Naive B cell (primary cell): ENCODE results near the gene SSX2IP. TPM values are rescaled to one million over a fixed set of nuclear protein-coding genes. Genes with fewer than 3 reads are reported as not detected.
"Not testable (repeated sequence)": the region's sequence is repeated elsewhere in the genome, so short reads cannot be mapped to it uniquely, and the experiment has no call there.

ENCODE experiments used
- ATAC-seq, 2 donors: fragments of 150-1000 bp; cut with Tn5 transposase; 2 replicates each; pipeline ENCODE4 v1.10.0; 2021; ENCODE audit warnings: low read depth in 2 of 2, mild to moderate bottlenecking in 2 of 2, moderate library complexity in 2 of 2
- DNase-seq: peaks from one replicate; pipeline ENCODE4 v3.0.0; 2022
- H3K27ac Mint-ChIP-seq, 6 donors: one replicate each; pipeline ENCODE4 v1.8.0; 2020 to 2022; ENCODE audit warnings: mild to moderate bottlenecking in 6 of 6, mixed read lengths in 6 of 6, moderate library complexity in 5 of 6, inconsistent platforms in 2 of 6
- H3K27me3 Mint-ChIP-seq, 3 donors: one replicate each; pipeline ENCODE4 v1.8.0; 2021 to 2022; ENCODE audit warnings: mixed read lengths in 3 of 3, mild to moderate bottlenecking in 1 of 3
- H3K36me3 Mint-ChIP-seq, 2 donors: one replicate each; pipeline ENCODE4 v1.8.0; 2020 to 2022; ENCODE audit warnings: mixed read lengths in 2 of 2, inconsistent platforms in 1 of 2, mild to moderate bottlenecking in 1 of 2
- H3K4me1 Mint-ChIP-seq, 3 donors: one replicate each; pipeline ENCODE4 v1.8.0; 2020 to 2022; ENCODE audit warnings: mixed read lengths in 3 of 3, inconsistent platforms in 1 of 3, mild to moderate bottlenecking in 1 of 3, moderate library complexity in 1 of 3
- H3K4me3 Mint-ChIP-seq, 8 donors: one replicate each; pipeline ENCODE4 v1.8.0; 2020 to 2022; ENCODE audit warnings: mild to moderate bottlenecking in 8 of 8, mixed read lengths in 8 of 8, moderate library complexity in 8 of 8, inconsistent platforms in 2 of 8
- H3K9me3 Mint-ChIP-seq, 7 donors: one replicate each; pipeline ENCODE4 v1.8.0; 2020 to 2022; ENCODE audit warnings: mixed read lengths in 7 of 7, mild to moderate bottlenecking in 5 of 7, inconsistent platforms in 2 of 7, moderate library complexity in 1 of 7
- polyA plus RNA-seq, 6 donors: library from polyadenylated mRNA; unstranded; fragments of 300-500 nt; fragmentation: Illumina TruSeq; gene quantifications; one replicate each; pipeline ENCODE4 v1.2.3, GENCODE V29; 2021; ENCODE audit warnings: low read depth in 6 of 6

SSX2IP gene
- polyA plus RNA-seq, 6 donors from 2014 or later: 3.9 to 6.9 (median 5.1) TPM

DNA sequence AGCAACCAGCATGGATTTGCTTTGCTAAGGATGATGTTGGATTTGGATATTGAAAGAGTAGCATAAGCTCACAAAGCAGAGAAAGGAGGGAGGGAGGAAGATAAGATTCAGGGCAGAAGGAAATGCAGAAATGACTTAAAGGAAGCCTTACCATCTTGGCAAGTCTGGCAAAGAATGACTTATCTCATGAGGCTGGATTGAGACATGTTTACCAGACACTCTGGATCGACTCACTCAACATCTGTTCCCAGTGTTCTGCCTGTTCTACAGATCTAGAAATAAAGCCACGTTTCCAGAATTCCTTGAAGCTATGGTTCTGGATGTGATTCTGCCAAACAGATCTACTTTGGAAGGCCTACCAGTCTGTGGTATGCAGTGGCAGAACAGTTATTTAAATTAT lies 77.2 kb downstream of the SSX2IP start:
- DNase-seq (no peak), ATAC-seq (no peak)
- Mint-ChIP-seq H3K4me3 (no peak overlapping the region), H3K4me1 (peaks cover 0 to 3% (median 0%) of the 10 kb centered on the region in 3 donors), H3K36me3 (peaks cover 0 to 15% of the 10 kb centered on the region in 2 donors), H3K27ac (no peak overlapping the region), H3K27me3 (peaks cover 15 to 22% (median 15%) of the 10 kb centered on the region in 3 donors), H3K9me3 (peaks cover 0 to 13% (median 4%) of the 10 kb centered on the region in 7 donors)

- Mint-ChIP-seq H3K4me1 (peaks cover 0 to 3% (median 0%) of the 10 kb centered on the region in 3 donors), H3K36me3 (peaks cover 0 to 17% of the 10 kb centered on the region in 2 donors), H3K27me3 (peaks cover 15 to 27% (median 15%) of the 10 kb centered on the region in 3 donors), H3K4me3 (no peak overlapping the region), H3K9me3 (peaks cover 0 to 22% (median 6%) of the 10 kb centered on the region in 7 donors), H3K27ac (peak overlapping the region in 1 of 6 donors; percentile 33)
- ATAC-seq: no peak
- DNase-seq: no peak
Observed at GRCh38 chr1:84611796-84612195, 78.5 kb downstream of the SSX2IP start.

DNA sequence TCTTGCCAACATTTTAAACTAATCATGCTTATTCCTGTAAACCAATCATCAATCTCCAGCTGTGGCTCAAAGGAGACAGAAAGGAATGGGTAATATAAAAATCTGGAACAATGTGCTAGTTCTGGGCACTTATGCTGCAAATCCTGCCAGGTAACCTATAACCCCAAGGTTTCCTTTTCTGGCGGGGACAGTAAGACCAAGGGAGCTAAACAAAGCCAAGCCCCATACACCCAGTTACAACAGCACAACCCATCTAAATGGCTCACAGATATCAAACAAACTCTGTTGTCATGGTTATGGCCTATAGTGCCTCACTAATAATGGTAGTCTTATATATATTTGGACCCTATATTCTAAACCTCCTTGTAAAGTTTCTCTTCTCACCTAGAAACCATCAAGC lies 79.2 kb downstream of the SSX2IP start:
- H3K9me3 Mint-ChIP-seq: peaks cover 6 to 29% (median 13%) of the 10 kb centered on the region in 7 donors
- peaks cover 0 to 3% (median 0%) of the 10 kb centered on the region in 3 donors for H3K4me1 Mint-ChIP-seq
- no peak overlapping the region for H3K27ac Mint-ChIP-seq
- H3K27me3 Mint-ChIP-seq: peaks cover 15 to 33% (median 16%) of the 10 kb centered on the region in 3 donors
- no peak for DNase-seq
- H3K4me3 Mint-ChIP-seq: no peak overlapping the region
- no peak for ATAC-seq
- peaks cover 7 to 25% of the 10 kb centered on the region in 2 donors for H3K36me3 Mint-ChIP-seq

- H3K27ac Mint-ChIP-seq: no peak overlapping the region
- peak overlapping the region in 1 of 8 donors; percentile 5 for H3K4me3 Mint-ChIP-seq
- ATAC-seq (no peak), DNase-seq (no peak)
- peaks cover 0 to 3% (median 0%) of the 10 kb centered on the region in 3 donors for H3K4me1 Mint-ChIP-seq
- peaks cover 20 to 39% of the 10 kb centered on the region in 2 donors for H3K36me3 Mint-ChIP-seq
- peaks cover 7 to 34% (median 17%) of the 10 kb centered on the region in 3 donors for H3K27me3 Mint-ChIP-seq
- H3K9me3 Mint-ChIP-seq: peaks cover 17 to 52% (median 34%) of the 10 kb centered on the region in 7 donors
Observed at GRCh38 chr1:84606977-84607376, 83.3 kb downstream of the SSX2IP start.

DNA sequence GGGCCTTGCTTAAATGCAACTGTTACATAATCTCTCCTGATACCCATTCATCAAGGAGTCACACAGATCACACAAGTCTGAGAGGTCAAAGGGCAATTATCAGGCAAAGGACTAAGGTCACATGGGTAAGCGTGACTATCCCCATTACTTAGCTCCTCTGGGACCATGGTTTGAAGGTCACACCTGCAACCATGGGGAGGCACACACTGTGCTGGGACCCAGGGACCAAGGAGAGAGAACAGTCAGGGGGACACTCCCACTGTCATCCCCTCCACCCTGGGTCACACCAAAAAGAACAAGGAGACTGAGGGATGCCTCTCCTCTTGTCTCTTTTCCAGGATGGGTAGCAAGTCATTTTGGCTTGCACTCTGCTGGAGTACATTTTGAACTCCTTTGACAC lies 85.1 kb downstream of the SSX2IP start:
- no peak overlapping the region for H3K27ac Mint-ChIP-seq
- H3K36me3 Mint-ChIP-seq: peaks cover 20 to 39% of the 10 kb centered on the region in 2 donors
- no peak for ATAC-seq
- peaks cover 17 to 50% (median 34%) of the 10 kb centered on the region in 7 donors for H3K9me3 Mint-ChIP-seq
- no peak for DNase-seq
- no peak overlapping the region for H3K4me3 Mint-ChIP-seq
- H3K27me3 Mint-ChIP-seq: peaks cover 5 to 23% (median 7%) of the 10 kb centered on the region in 3 donors
- no peaks in the 10 kb centered on the region for H3K4me1 Mint-ChIP-seq

DNA sequence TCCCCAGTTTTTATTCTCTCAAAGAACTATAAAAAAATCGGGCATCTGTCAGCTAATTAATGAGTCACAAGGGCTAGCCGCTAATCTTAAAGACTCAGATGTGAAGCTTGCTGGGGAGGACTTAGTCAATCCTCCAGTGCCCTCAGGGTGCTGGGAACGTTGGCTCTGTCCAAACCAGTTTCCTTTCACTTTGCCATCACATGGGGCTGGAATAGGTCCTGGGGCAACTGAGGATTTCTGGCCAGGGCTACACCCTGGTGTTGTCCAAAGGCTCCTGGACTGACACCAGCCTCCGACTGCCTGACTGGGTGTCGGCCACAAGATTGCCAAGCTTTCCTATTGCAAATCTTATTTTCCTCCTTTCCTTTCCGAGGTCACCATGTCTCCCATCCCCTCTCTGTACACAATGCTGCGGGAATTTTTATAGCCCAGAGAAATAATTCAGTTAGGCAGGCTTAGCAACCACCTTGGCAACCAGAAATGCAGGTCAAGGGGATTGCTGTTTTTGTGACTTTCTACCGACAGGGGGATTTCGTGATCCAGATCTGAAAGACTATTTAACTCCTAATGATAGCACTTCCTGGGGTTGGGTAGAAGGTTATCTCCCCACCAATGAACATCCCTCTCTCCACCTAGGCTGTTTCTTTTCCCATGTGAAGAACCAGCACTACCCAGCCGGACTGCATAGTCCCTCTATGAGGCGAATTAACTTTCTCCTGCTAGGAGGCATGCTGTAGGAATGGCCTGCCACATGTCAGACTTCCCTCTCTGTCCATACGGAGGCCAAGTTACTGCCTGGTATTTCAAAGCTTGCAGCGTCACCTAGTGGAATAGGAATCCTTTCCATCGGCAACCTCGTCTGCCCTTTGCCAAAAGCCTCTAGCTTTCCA lies 86.1 kb downstream of the SSX2IP start:
- DNase-seq: no peak
- Mint-ChIP-seq H3K9me3 (peaks cover 17 to 50% (median 34%) of the 10 kb centered on the region in 7 donors), H3K4me3 (peak overlapping the region in 2 of 8 donors; percentile 1 to 12), H3K27ac (no peak overlapping the region), H3K4me1 (peaks cover 0 to under 1% (median 0%) of the 10 kb centered on the region in 3 donors), H3K36me3 (peaks cover 20 to 39% of the 10 kb centered on the region in 2 donors), H3K27me3 (peaks cover 5 to 23% (median 7%) of the 10 kb centered on the region in 3 donors)
- ATAC-seq: no peak

DNA sequence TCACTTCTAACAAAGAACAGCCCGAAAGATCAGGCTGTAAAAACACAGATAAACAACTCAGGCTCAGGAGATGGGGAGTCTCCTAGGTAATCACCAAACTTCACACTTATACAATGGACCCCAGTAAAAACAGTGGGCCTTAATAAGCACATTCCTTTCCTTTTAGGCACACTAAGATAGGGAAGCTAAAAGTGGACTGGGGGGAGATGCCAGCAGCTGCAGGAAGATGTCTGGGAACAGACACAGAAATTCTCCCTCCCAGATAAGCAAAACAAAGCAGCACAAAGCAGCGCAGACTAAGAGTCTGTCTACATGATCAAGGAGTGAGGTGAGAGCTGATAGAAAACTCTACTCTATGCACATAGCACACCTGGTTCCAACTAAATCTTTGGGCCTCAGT lies 87.0 kb downstream of the SSX2IP start:
- Mint-ChIP-seq H3K36me3 (peaks cover 20 to 39% of the 10 kb centered on the region in 2 donors), H3K9me3 (peaks cover 17 to 50% (median 34%) of the 10 kb centered on the region in 7 donors)
- DNase-seq: no peak

GRCh38 chr1:84600796-84601195 lies 89.5 kb downstream of the SSX2IP start:
- Mint-ChIP-seq H3K4me1 (peaks cover 0 to 6% (median 0%) of the 10 kb centered on the region in 3 donors), H3K36me3 (peaks cover 10 to 26% of the 10 kb centered on the region in 2 donors), H3K27me3 (peaks cover 2 to 9% (median 4%) of the 10 kb centered on the region in 3 donors), H3K4me3 (peak overlapping the region in 1 of 8 donors; percentile 36), H3K27ac (no peak overlapping the region), H3K9me3 (peaks cover 8 to 31% (median 25%) of the 10 kb centered on the region in 7 donors)
- no peak for ATAC-seq
- DNase-seq: no peak

More for the DNA sequence above, 87.0 kb downstream of the SSX2IP start:
- Mint-ChIP-seq H3K27ac (no peak overlapping the region), H3K4me1 (peaks cover 0 to 6% (median 0%) of the 10 kb centered on the region in 3 donors), H3K27me3 (peaks cover 5 to 23% (median 7%) of the 10 kb centered on the region in 3 donors), H3K4me3 (no peak overlapping the region)
- no peak for ATAC-seq

GRCh38 chr1:84598846-84599741 lies 91.2 kb downstream of the SSX2IP start:
- Mint-ChIP-seq H3K27me3 (peaks cover 0 to 7% (median 0%) of the 10 kb centered on the region in 3 donors), H3K4me1 (peaks cover 0 to 6% (median 0%) of the 10 kb centered on the region in 3 donors), H3K9me3 (peaks cover 2 to 22% (median 11%) of the 10 kb centered on the region in 7 donors), H3K27ac (no peak overlapping the region), H3K36me3 (peaks cover 0 to 9% of the 10 kb centered on the region in 2 donors), H3K4me3 (no peak overlapping the region)
- ATAC-seq (no peak), DNase-seq (no peak)

DNA sequence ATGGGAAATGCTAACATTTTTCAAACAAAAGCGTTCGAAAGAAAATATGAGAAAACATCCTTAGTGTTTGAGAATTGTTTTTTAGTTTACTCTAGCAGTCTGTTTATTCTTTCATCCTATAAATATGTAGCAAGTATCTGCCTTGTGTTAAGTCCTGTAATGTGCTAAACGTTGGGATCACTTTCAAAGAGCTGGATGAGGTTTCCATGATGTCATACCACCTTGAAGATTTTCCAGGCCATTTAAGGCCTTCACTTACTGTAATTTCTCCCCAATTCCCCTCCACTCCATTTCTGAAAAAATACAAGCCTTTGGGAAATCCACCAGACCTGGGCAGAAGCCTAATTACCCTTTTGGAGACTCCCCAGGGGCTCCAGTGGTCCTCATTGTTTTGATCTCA lies 91.8 kb downstream of the SSX2IP start:
- DNase-seq (no peak), ATAC-seq (no peak)
- H3K4me3 Mint-ChIP-seq: no peak overlapping the region
- H3K27me3 Mint-ChIP-seq: peaks cover 0 to 7% (median 0%) of the 10 kb centered on the region in 3 donors
- peaks cover 0 to 2% of the 10 kb centered on the region in 2 donors for H3K36me3 Mint-ChIP-seq
- H3K27ac Mint-ChIP-seq: peak overlapping the region in 1 of 6 donors; percentile 17
- H3K4me1 Mint-ChIP-seq: peaks cover 0 to 6% (median 0%) of the 10 kb centered on the region in 3 donors
- peaks cover 0 to 19% (median 5%) of the 10 kb centered on the region in 7 donors for H3K9me3 Mint-ChIP-seq

DNA sequence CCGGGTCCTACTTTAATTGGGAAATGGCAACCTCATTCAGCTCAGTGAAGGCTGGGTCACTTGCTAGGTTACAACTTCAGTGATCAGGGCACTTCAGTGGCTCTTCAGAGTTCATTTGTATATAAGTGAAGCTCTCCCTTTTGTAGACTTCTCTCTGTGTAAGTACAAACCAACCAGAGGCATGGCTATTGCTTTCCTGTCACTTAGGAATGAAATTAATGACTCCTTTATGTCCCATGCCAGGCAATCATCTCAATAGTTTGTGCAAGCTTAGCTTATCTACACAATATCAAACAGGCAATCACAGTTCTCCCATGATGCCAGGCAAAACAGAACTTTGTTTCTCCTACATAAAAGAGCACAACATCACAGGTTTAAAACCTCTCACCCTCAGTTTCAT lies 93.2 kb downstream of the SSX2IP start:
- ATAC-seq (no peak), DNase-seq (no peak)
- H3K4me1 Mint-ChIP-seq: peaks cover 0 to 11% (median 0%) of the 10 kb centered on the region in 3 donors
- H3K36me3 Mint-ChIP-seq: peaks cover 0 to 2% of the 10 kb centered on the region in 2 donors
- H3K27ac Mint-ChIP-seq: no peak overlapping the region
- peaks cover 0 to 25% (median 4%) of the 10 kb centered on the region in 7 donors for H3K9me3 Mint-ChIP-seq
- H3K27me3 Mint-ChIP-seq: peaks cover 0 to 12% (median 0%) of the 10 kb centered on the region in 3 donors
- H3K4me3 Mint-ChIP-seq: no peak overlapping the region

DNA sequence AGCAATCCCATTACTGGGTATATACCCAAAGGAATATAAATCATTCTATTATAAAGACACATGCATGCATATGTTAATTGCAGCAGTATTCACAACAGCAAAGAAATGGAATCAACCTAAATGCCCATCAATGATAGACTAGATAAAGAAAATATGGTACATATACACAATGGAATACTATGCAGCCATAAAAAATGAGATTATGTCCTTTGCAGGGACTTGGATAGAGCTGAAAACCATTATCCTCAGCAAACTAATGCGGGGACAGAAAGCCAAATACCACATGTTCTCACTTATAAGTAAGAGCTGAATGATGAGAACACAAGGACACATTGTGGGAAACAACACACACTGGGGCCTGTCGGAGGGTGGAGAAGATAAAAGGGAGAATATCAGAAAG lies 95.3 kb downstream of the SSX2IP start:
- not testable (repeated sequence) for DNase-seq, H3K4me3 Mint-ChIP-seq, H3K27ac Mint-ChIP-seq, ATAC-seq
- peaks cover 0 to 41% (median 12%) of the 10 kb centered on the region in 7 donors for H3K9me3 Mint-ChIP-seq
- H3K27me3 Mint-ChIP-seq: peaks cover 3 to 32% (median 4%) of the 10 kb centered on the region in 3 donors
- peaks cover 0 to 15% of the 10 kb centered on the region in 2 donors for H3K36me3 Mint-ChIP-seq
- H3K4me1 Mint-ChIP-seq: peaks cover 0 to 11% (median 0%) of the 10 kb centered on the region in 3 donors
